ENCODE results near the gene MYO5B.

GRCh38 chr18:49798001-49798400 is 396.9 kb downstream of the MYO5B start:
- TF ChIP-seq REST (IDR thresholded peaks at IDR 0.05; ENCODE audit: borderline replicate concordance), result no peak
- no peak for TF ChIP-seq CTCF (IDR thresholded peaks at IDR 0.05; ENCODE audit: poor library complexity, severe bottlenecking)
- no peak for TF ChIP-seq SMC3 (conservative IDR thresholded peaks at IDR 0.05; ENCODE audit: poor library complexity)
- TF ChIP-seq POLR2AphosphoS5 (IDR thresholded peaks at IDR 0.05), result no peak
- no peak for TF ChIP-seq TAF1 (IDR thresholded peaks at IDR 0.05; ENCODE audit: low read depth)
- no peak for TF ChIP-seq EZH2 (IDR thresholded peaks at IDR 0.05; ENCODE audit: borderline replicate concordance, insufficient read depth, low read length, poor library complexity, severe bottlenecking)
